Erythroblast (primary cell): ENCODE data around the gene ALDH16A1.

Experiments used
- GATA1 ChIP-seq: IDR thresholded peaks from 2 replicates; pipeline ENCODE4 v1.6.1; 2011; ENCODE audit warnings: low read depth, mild to moderate bottlenecking, control low read depth, low read length, moderate library complexity
- POLR2A ChIP-seq: IDR thresholded peaks from 2 replicates; pipeline ENCODE4 v1.6.1; 2011; ENCODE audit warnings: mild to moderate bottlenecking, low read length

DNA sequence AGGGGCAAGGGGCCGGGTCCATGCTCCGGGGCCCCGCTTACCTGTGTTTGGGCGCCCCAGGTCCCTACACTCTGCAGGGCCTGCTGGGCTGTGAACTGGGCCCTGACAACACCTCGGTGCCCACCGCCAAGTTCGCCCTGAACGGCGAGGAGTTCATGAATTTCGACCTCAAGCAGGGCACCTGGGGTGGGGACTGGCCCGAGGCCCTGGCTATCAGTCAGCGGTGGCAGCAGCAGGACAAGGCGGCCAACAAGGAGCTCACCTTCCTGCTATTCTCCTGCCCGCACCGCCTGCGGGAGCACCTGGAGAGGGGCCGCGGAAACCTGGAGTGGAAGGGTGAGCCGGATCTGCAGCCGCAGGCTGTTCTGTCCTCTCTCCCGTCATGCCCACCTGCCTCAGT, 61.1 kb downstream of the ALDH16A1 start:
- TF ChIP-seq POLR2A (no peak), GATA1 (no peak)
